ENCODE results near the gene RPS21.

DNA sequence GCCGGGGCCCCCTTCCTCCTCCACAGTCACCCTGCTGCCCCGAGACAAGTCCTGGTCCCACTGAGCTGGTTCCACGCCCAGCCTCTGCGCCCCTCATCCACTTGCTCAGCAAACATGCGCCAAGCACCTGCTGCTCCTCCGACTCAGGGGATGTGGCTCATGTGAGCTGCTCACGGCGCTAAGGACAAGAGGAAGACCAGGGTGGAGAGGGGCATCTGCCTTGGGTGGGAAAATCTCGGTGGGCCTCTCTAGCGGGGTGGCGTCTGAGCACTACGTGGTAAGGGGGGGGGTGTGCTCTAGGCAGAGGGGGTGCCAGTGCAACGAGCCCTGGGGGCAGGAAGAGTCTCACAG is 24.3 kb upstream of the RPS21 start:
- TF ChIP-seq, protein P1, sequence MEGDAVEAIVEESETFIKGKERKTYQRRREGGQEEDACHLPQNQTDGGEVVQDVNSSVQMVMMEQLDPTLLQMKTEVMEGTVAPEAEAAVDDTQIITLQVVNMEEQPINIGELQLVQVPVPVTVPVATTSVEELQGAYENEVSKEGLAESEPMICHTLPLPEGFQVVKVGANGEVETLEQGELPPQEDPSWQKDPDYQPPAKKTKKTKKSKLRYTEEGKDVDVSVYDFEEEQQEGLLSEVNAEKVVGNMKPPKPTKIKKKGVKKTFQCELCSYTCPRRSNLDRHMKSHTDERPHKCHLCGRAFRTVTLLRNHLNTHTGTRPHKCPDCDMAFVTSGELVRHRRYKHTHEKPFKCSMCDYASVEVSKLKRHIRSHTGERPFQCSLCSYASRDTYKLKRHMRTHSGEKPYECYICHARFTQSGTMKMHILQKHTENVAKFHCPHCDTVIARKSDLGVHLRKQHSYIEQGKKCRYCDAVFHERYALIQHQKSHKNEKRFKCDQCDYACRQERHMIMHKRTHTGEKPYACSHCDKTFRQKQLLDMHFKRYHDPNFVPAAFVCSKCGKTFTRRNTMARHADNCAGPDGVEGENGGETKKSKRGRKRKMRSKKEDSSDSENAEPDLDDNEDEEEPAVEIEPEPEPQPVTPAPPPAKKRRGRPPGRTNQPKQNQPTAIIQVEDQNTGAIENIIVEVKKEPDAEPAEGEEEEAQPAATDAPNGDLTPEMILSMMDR (IDR thresholded peaks at IDR 0.05; ENCODE audit: insufficient read depth, low read length, poor library complexity, severe bottlenecking) = no peak
- TF ChIP-seq EZH2phosphoT487 (conservative IDR thresholded peaks at IDR 0.05; ENCODE audit: low read length) = no peak
